HG03196 (cell line): ENCODE data around the gene MAST4.

Source experiments
- ATAC-seq: cut with Tn5 transposase; IDR thresholded peaks from one replicate; pipeline ENCODE4 v1.9.1; 2021; ENCODE audit not compliant: unreplicated experiment

MAST4 gene

DNA sequence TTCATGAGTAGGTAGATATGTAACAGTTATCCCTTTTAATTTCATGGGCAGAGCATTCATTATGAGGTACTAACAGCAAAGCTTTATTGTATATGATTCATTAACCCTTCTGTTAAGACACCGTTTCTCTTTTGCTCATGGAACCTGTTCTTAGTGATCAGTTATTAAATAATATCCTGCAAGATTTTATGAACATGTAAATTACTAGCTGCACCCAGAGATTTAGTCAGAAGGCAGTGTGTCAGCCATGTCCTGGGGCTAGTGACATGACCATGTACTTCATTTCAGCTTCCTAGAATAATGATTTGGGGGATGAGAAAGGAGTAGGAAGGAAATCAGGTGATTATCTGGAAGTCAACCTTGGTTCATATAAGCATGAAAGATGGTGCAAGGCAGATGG is 7.0 kb downstream of the MAST4 start:
- no peak for ATAC-seq

DNA sequence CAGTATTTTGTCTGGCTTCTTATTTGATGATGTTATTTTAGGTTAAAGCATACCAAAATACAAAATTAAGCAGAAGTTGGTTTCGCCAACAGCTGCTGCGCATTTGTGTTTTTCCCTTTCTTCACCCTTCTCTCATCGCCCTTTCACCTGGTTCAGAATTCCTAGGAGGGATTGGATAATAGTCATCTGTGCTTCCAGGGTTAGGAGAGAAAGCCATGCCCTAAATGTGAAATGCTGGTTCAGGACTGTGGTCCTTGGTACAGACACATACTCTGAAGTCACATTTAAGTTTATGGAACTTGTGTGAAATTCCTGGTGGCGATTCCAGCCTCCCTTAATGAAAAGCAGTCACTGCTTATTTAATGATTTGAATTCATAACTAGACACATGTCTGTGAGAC is 7.7 kb downstream of the MAST4 start:
- no peak for ATAC-seq

- ATAC-seq, result no peak
These were observed 10.5 kb downstream of the MAST4 start for GRCh38 chr5:66606713-66607112.

DNA sequence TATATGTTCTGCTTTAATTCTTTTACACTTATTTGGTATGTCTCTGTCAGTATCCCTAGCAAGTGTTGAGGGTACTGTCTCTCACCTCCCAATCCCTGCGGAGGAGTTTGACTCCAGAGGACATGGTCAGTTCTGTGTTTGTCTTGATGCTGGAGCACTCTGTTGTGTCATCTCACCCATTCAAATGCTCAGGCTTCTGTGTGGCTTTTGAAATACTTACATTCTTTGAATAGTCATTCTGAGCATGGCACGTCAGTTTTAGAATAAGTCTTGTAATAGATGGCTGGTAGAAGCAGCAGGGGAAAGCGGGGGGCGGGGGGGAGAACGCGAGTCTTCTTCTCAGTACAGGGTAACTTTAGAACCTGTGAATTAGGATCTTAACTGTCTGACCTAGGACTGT is 12.3 kb downstream of the MAST4 start:
- no peak for ATAC-seq

- no peak for ATAC-seq
These were observed 13.4 kb downstream of the MAST4 start for GRCh38 chr5:66609615-66610014.

DNA sequence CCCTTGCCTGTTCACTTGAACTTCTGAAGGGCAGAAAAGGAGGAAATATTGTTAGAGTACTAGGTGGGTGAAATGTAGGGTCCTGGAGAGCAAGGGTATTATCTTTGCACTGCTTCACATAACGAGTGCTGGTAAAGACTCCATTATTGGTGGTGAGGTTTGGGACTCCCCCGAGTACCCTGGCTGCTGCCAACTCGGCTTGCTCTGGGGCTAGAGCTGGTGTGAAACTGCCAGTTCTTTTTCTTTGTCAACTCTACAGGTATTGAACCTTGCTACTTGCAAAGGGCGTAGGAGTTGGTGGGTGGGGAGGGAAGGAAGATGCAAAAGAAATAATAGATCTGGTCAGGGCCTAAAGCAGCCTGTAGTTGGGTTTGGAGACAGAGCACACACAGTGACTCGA is 16.0 kb downstream of the MAST4 start:
- ATAC-seq, result no peak

- no peak for ATAC-seq
These were observed 18.9 kb downstream of the MAST4 start for GRCh38 chr5:66615136-66615535.

- ATAC-seq, result no peak
These were observed 19.7 kb downstream of the MAST4 start for GRCh38 chr5:66615894-66616293.

DNA sequence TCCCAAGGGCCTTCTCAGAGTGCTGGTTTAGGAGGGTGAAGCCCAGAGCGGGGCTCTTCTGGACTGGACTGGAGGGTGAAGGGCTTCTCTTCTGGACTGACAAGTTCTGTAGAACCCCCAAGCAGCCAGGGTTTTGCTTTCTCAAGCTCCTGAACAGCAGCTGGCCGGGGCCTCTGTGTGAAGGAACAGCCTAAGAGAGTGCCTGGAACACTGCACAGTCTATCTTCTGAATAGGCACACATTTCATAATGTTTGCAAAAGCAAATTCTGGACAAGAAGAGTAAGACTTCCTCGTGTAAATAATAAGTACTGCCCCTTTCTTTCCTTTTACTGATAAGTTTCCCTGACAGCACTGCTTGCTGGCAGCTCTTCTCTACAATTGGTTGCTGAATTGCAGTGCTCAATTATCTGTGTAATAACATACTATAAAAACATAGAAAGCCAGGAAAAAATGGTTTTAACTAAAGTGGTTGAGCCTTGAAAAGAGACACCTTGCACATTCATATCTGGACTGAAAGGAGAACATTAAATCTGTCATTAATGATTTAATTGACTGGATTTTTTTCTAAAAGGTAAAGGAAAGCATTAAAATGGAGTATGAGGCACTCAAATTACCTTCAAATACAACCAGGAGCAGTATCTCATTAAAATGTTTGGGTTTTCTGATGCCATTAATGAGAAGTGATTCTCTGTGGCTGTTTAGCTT is 20.5 kb downstream of the MAST4 start:
- ATAC-seq, result no peak

- no peak for ATAC-seq
These were observed 21.2 kb downstream of the MAST4 start for GRCh38 chr5:66617226-66617861.

- no peak for ATAC-seq
These were observed 22.0 kb downstream of the MAST4 start for GRCh38 chr5:66617991-66618768.

- ATAC-seq, result no peak
These were observed 24.5 kb downstream of the MAST4 start for GRCh38 chr5:66620711-66621110.

DNA sequence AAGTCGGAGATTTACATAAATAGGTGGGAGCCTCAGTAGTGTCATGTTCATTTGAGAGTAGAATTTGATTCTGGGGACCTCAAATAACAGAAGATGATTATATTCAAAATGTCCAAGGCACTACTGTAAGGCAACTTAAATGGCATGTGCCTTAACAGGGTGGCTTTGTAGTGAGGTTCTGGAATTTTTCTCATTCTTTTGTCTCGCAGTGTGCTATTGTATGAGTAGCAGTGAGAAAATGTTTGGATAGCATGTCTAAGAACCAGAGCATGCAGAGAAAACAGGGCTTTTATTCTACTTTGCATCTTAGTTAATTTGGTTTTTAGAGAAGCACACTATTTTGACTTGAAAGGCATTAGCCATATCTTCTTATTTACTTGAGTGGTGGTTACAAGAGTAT is 25.0 kb downstream of the MAST4 start:
- no peak for ATAC-seq

- ATAC-seq, result no peak
These were observed 25.5 kb downstream of the MAST4 start for GRCh38 chr5:66621736-66622135.

DNA sequence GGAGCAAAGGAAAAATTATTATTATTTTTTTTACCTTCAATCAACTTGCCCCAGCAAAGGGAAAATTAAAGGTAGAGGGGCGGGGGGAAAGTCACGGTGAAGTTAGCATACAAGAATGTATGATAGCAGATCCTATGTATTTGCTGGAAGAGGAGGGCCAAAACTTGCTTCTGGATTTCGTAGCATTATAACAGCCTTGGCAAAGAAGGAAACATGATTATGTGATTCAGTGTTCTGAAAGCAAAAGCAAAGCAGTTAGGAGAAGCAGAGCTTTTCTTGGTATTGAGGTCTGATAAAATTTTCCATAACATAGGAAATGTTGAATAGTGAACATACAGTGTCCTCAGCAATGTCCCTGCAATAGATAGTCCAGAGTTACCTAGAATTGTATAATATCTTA is 32.4 kb downstream of the MAST4 start:
- ATAC-seq, result no peak

DNA sequence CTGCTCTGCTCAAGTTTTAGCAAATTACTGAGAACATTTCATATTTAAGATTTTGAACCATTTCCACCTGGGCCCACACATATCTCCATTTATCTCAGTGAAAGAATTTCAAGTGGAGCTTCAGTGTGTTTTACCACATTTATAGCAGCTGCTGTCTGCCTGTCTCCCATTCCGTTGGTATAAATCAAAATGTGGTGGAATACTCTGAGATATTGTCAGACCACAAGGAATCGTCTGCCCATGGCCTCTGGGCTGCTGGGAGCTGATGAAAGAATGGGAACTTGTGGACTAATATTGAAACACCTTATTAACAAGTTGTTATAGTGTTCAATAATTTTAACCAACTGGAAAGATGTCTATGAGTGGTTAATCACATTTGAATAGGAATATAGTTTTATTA is 33.3 kb downstream of the MAST4 start:
- ATAC-seq, result no peak

GRCh38 chr5:66633754-66634153 is 37.6 kb downstream of the MAST4 start:
- ATAC-seq, result no peak

DNA sequence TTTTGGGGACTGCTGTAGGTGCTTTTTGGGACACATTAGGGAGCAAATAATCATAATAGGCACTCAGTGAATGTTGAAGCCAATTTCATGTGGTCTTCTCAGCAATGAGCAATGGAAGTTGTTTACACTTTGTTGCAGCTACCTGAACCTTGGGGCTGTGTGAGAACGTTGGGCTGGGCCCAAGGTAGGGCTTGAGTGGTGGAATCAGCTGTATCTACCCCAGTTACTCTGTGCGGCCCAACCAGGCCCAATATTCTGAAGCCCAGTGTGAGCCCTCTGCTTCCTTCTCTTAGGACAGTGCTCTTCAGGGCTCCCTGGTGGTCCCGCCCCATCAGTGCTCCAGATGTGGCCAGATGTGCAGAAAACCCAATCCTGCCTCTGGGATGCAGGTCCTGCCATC is 38.4 kb downstream of the MAST4 start:
- no peak for ATAC-seq

DNA sequence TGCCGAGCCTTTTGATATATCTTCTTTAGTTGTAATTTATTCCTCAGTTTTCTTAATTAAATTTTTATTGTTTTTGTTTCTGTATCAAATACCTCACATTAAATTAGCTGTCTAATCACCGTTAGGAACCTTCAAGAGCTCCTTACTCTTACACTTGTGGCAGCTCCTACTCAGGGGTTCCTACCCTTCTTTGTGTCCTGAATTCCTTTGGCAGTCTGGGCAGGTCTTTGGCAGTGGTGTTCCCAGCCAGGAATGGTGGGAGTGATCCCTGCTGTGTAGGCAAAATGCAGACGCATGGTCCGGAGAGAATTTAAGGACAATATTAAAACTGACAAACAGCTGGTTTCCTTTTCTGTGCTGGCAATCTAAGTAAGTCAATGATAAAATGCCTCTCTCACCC is 41.8 kb downstream of the MAST4 start:
- no peak for ATAC-seq

GRCh38 chr5:66639037-66639436 is 42.8 kb downstream of the MAST4 start:
- ATAC-seq, result no peak

- no peak for ATAC-seq
These were observed 46.3 kb downstream of the MAST4 start for GRCh38 chr5:66642538-66642937.

DNA sequence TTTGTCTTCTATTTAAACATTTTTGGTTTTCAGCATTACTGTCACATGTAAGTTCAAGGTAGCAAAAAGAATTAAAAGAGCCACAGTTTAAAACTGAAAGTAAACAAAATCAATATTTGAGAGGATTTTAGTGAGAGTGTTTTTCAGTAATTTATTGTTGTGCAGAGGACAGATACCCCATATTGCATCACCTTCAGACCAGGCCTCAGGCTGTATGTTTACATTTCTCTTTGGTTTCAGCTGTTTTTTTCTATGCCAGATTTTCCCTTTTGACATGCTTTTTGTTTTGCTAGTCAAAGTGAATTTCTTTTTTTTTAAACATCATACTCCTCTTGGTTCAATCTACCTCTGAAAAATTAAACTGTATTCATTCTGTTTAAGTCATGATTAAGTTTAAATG is 47.2 kb downstream of the MAST4 start:
- no peak for ATAC-seq
